H9 (cell line): Measurements from ENCODE around the gene TPM2. TPM values are rescaled to one million over a fixed set of nuclear protein-coding genes. Genes with fewer than 3 reads are reported as not detected.

Experiments
- DNase-seq: peaks from one replicate; pipeline ENCODE4 v3.0.0-alpha.2; 2017
- H2AFZ ChIP-seq: one replicate; pipeline ENCODE4 v1.6.1; 2013; ENCODE audit warnings: mild to moderate bottlenecking, low read length, control low read depth, moderate library complexity
- H2AK5ac ChIP-seq: 2 replicates; pipeline ENCODE4 v1.6.1; 2013; ENCODE audit warnings: low read length, control low read depth, mixed read lengths; ENCODE audit not compliant: insufficient read length
- H2BK120ac ChIP-seq: one replicate; pipeline ENCODE4 v1.6.1; 2013; ENCODE audit warnings: low read depth, mild to moderate bottlenecking, low read length, control low read depth, inconsistent platforms; ENCODE audit not compliant: poor library complexity, severe bottlenecking
- H2BK12ac ChIP-seq: 2 replicates; pipeline ENCODE4 v1.6.1; 2013; ENCODE audit warnings: low read length, control low read depth, mixed read lengths, low read depth; ENCODE audit not compliant: insufficient read length
- H2BK15ac ChIP-seq: 2 replicates; pipeline ENCODE4 v1.6.1; 2013; ENCODE audit warnings: low read depth, low read length, control low read depth
- H2BK20ac ChIP-seq: one replicate; pipeline ENCODE4 v1.6.1; 2013; ENCODE audit warnings: low read depth, mild to moderate bottlenecking, low read length, control low read depth, inconsistent platforms; ENCODE audit not compliant: poor library complexity, severe bottlenecking
- H2BK5ac ChIP-seq: 2 replicates; pipeline ENCODE4 v1.6.1; 2013; ENCODE audit warnings: low read length, control low read depth, mixed read lengths; ENCODE audit not compliant: insufficient read length
- H3K14ac ChIP-seq: 2 replicates; pipeline ENCODE4 v1.6.1; 2013; ENCODE audit warnings: low read length, control low read depth; ENCODE audit not compliant: insufficient read depth
- H3K18ac ChIP-seq: 2 replicates; pipeline ENCODE4 v1.6.1; 2013; ENCODE audit warnings: low read depth, mild to moderate bottlenecking, mixed read lengths, low read length, control low read depth; ENCODE audit not compliant: insufficient read length
- H3K23ac ChIP-seq: 2 replicates; pipeline ENCODE4 v1.6.1; 2013; ENCODE audit warnings: low read length, control low read depth, mixed read lengths, low read depth; ENCODE audit not compliant: insufficient read length
- H3K23me2 ChIP-seq: 2 replicates; pipeline ENCODE4 v1.6.1; 2013; ENCODE audit warnings: low read depth, mild to moderate bottlenecking, mixed read lengths, low read length, control low read depth; ENCODE audit not compliant: insufficient read length, poor library complexity, severe bottlenecking
- H3K27ac ChIP-seq: 2 replicates; pipeline ENCODE4 v1.5.1; 2013; ENCODE audit warnings: low read length, control low read depth, mixed read lengths, low read depth; ENCODE audit not compliant: insufficient read length
- H3K27me3 ChIP-seq: 2 replicates; pipeline ENCODE4 v1.6.1; 2013; ENCODE audit warnings: low read length, control low read depth, inconsistent platforms; ENCODE audit not compliant: insufficient read depth
- H3K4ac ChIP-seq: 2 replicates; pipeline ENCODE4 v1.6.1; 2013; ENCODE audit warnings: low read depth, mild to moderate bottlenecking, control low read depth, inconsistent platforms, low read length, moderate library complexity
- H3K4me1 ChIP-seq: 2 replicates; pipeline ENCODE4 v1.6.1; 2013; ENCODE audit warnings: low read length, control low read depth, inconsistent platforms; ENCODE audit not compliant: insufficient read depth
- H3K4me2 ChIP-seq: 2 replicates; pipeline ENCODE4 v1.6.1; 2013; ENCODE audit warnings: low read length, control low read depth, mixed read lengths; ENCODE audit not compliant: insufficient read length, insufficient read depth
- H3K56ac ChIP-seq: 2 replicates; pipeline ENCODE4 v1.6.1; 2013; ENCODE audit warnings: low read depth, mild to moderate bottlenecking, mixed read lengths, low read length, control low read depth; ENCODE audit not compliant: insufficient read length
- H3K79me1 ChIP-seq: 2 replicates; pipeline ENCODE4 v1.6.1; 2013; ENCODE audit warnings: low read depth, mild to moderate bottlenecking, moderate library complexity, low read length, control low read depth, inconsistent platforms; ENCODE audit not compliant: insufficient read depth, poor library complexity, severe bottlenecking
- H3K79me2 ChIP-seq: 2 replicates; pipeline ENCODE4 v1.6.1; 2013; ENCODE audit warnings: low read length, control low read depth, inconsistent platforms; ENCODE audit not compliant: insufficient read depth
- H3K9ac ChIP-seq: 2 replicates; pipeline ENCODE4 v1.6.1; 2013; ENCODE audit warnings: low read length, control low read depth, mixed read lengths; ENCODE audit not compliant: insufficient read length; ENCODE audit errors: extremely low read depth
- H3K9me3 ChIP-seq: one replicate; pipeline ENCODE4 v1.6.1; 2013; ENCODE audit warnings: low read depth, low read length, inconsistent platforms; ENCODE audit not compliant: control insufficient read depth
- H3T11ph ChIP-seq: one replicate; pipeline ENCODE4 v1.6.1; 2013; ENCODE audit warnings: mild to moderate bottlenecking, low read length, control low read depth, inconsistent platforms
- H4K20me1 ChIP-seq: one replicate; pipeline ENCODE4 v1.6.1; 2013; ENCODE audit not compliant: control insufficient read depth, insufficient read length, insufficient read depth
- H4K5ac ChIP-seq: 2 replicates; pipeline ENCODE4 v1.6.1; 2013; ENCODE audit warnings: low read depth, mild to moderate bottlenecking, mixed read lengths, low read length, control low read depth; ENCODE audit not compliant: insufficient read length
- H4K8ac ChIP-seq: replicated peaks from 2 replicates; pipeline ENCODE4 v1.6.1; 2013; ENCODE audit warnings: low read length, control low read depth, mixed read lengths, low read depth; ENCODE audit not compliant: insufficient read length
- H4K91ac ChIP-seq: 2 replicates; pipeline ENCODE4 v1.6.1; 2013; ENCODE audit warnings: low read depth, mild to moderate bottlenecking, moderate library complexity, mixed read lengths, low read length, control low read depth; ENCODE audit not compliant: insufficient read length
- H3K27ac Mint-ChIP-seq, 3 experiments: 2 replicates in 2 of 3; 3 replicates in 1 of 3; pipeline ENCODE4 v1.8.0; 2020 to 2021; ENCODE audit warnings: mixed read lengths in 3 of 3, mild to moderate bottlenecking in 1 of 3, moderate library complexity in 1 of 3
- H3K27me3 Mint-ChIP-seq: 2 replicates; pipeline ENCODE4 v1.8.0; 2021; ENCODE audit warnings: low read depth, mild to moderate bottlenecking, moderate library complexity, mixed read lengths
- H3K36me3 Mint-ChIP-seq, 3 experiments: 2 replicates in 2 of 3; 3 replicates in 1 of 3; pipeline ENCODE4 v1.8.0; 2020 to 2021; ENCODE audit warnings: low read depth in 3 of 3, mixed read lengths in 3 of 3; ENCODE audit not compliant: insufficient read depth in 1 of 3
- H3K4me1 Mint-ChIP-seq, 2 experiments: 2 replicates each; pipeline ENCODE4 v1.8.0; 2020; ENCODE audit warnings: mixed read lengths in 2 of 2
- H3K4me3 Mint-ChIP-seq, 2 experiments: 2 replicates in 1 of 2; 3 replicates in 1 of 2; pipeline ENCODE4 v1.8.0; 2020 to 2021; ENCODE audit warnings: mild to moderate bottlenecking in 2 of 2, mixed read lengths in 2 of 2, moderate library complexity in 1 of 2
- H3K9me3 Mint-ChIP-seq, 2 experiments: 2 replicates in 1 of 2; 3 replicates in 1 of 2; pipeline ENCODE4 v1.8.0; 2020; ENCODE audit warnings: mild to moderate bottlenecking in 2 of 2, mixed read lengths in 2 of 2, moderate library complexity in 1 of 2
- CTCF ChIP-seq: fragments of 200-600 bp; sonication (generic); conservative IDR thresholded peaks from 3 replicates; pipeline ENCODE4 v1.8.0; 2021; ENCODE audit warnings: antibody characterized with exemption, mild to moderate bottlenecking
- WGBS: extraction: QIAGEN DNeasy Blood & Tissue Kit; methylation state at CpG from one replicate; pipeline ENCODE4 v1.1.7; 2013; ENCODE audit warnings: missing lambda C conversion rate, low lambda C conversion rate, mixed read lengths; ENCODE audit not compliant: insufficient read length; ENCODE audit errors: extremely low coverage; 5-methylcytosine and 5-hydroxymethylcytosine counted together
- total RNA-seq: library from RNA; stranded (reverse); gene quantifications from 2 replicates; pipeline ENCODE4 v1.2.1, GENCODE V29; 2021

The TPM2 gene
- total RNA-seq, 1 experiment from 2014 or later, result 225 TPM

DNA sequence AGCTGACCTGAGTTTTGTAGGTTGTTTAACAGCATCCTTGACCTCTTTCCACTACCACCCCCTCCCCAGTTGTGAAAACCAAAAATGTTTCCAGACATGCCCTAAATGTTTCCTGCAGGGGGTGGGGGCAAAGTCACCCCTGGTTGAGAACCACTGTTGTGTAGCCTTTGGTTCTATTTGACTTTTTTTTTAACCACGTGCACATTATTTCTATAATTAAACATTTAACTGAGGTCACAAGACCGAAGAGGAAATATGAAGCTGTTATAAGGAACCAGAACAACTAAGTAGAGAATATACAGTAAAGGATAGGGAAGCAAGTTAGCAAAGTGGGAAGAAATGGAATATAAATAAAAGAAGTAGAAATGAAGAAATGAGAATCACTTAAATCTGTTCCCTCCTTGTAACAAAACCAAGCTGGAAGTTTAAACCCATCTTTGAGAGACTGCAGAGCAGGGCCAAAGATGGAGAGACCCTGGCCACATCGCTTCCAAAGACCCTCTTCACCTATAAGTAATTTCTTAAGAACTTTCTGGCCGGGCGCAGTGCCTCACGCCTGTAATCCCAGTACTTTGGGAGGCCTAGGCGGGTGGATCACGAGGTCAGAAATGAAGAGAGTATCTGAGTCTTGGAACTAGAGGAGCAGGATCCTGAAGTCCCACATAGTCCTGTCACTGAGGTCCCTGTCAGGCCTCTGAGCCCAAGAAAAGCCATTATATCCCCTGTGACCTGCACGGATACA is 53.4 kb downstream of the TPM2 start:
- H3K27ac Mint-ChIP-seq, result no peak overlapping the region
- no peak overlapping the region for H3K4me2 ChIP-seq

More for the DNA sequence above, 53.4 kb downstream of the TPM2 start:
- H2BK20ac ChIP-seq, result no peak overlapping the region
- H4K20me1 ChIP-seq, result no peaks in the 10 kb centered on the region
- no peak overlapping the region for H2BK5ac ChIP-seq
- no peak overlapping the region for H2BK15ac ChIP-seq
- Mint-ChIP-seq H3K4me1 (no peaks in the 10 kb centered on the region), H3K36me3 (peaks cover 8 to 12% (median 9%) of the 10 kb centered on the region in 3 experiments), H3K9me3 (peaks cover 4 to 11% of the 10 kb centered on the region in 2 experiments; a peak in 4 of 5 replicates), H3K27me3 (peaks cover 10% of the 10 kb centered on the region), H3K4me3 (no peak overlapping the region)
- no peak for DNase-seq
- H3K23me2 ChIP-seq, result no peaks in the 10 kb centered on the region
- no CpG with 5 or more reads among the region's 9 CpGs for WGBS
- no peak overlapping the region for H3K18ac ChIP-seq
- H3K9me3 ChIP-seq, result no peaks in the 10 kb centered on the region
- no peak overlapping the region for H4K91ac ChIP-seq
- H3K14ac ChIP-seq, result no peak overlapping the region
- H2AFZ ChIP-seq, result no peak overlapping the region
- H3K27me3 ChIP-seq, result no peaks in the 10 kb centered on the region
- H3K79me2 ChIP-seq, result no peaks in the 10 kb centered on the region
- H3K56ac ChIP-seq, result no peak overlapping the region
- H3K27ac ChIP-seq, result no peak overlapping the region
- H2AK5ac ChIP-seq, result no peak overlapping the region
- no peaks in the 10 kb centered on the region for H3K4me1 ChIP-seq
- no peak overlapping the region for H2BK120ac ChIP-seq
- H2BK12ac ChIP-seq, result no peak overlapping the region
- no peak overlapping the region for H4K8ac ChIP-seq
- no peak overlapping the region for H3K9ac ChIP-seq
- no peak overlapping the region for H4K5ac ChIP-seq
- H3T11ph ChIP-seq, result no peak overlapping the region
- no peak for TF ChIP-seq CTCF
- no peak overlapping the region for H3K23ac ChIP-seq
- H3K79me1 ChIP-seq, result no peaks in the 10 kb centered on the region
- H3K4ac ChIP-seq, result no peak overlapping the region
